HL-60 (cell line): ENCODE data around the gene GAS6.

Experiments used
- DNase-seq, 2 experiments: peaks; one replicate each; pipeline ENCODE4 v3.0.0-alpha.2; 2010 to 2020; ENCODE audit warnings: low read depth in 1 of 2, low spot score in 1 of 2
- H3K27ac ChIP-seq: fragments of 250-450 bp; sonication (Bioruptor Pico); replicated peaks from 2 replicates; pipeline ENCODE4 v1.5.1; 2020; ENCODE audit warnings: mild to moderate bottlenecking, moderate library complexity
- H3K27me3 ChIP-seq: fragments of 250-450 bp; sonication (Bioruptor Pico); 2 replicates; pipeline ENCODE4 v1.5.1; 2021; ENCODE audit warnings: mild to moderate bottlenecking, moderate library complexity; ENCODE audit not compliant: insufficient read depth, poor library complexity, severe bottlenecking
- H3K4me3 ChIP-seq: replicated peaks from 2 replicates; pipeline ENCODE4 v1.5.1; 2011; ENCODE audit warnings: mild to moderate bottlenecking, control low read depth, low read length; ENCODE audit not compliant: insufficient read depth
- CTCF ChIP-seq: IDR thresholded peaks from one replicate; pipeline ENCODE4 v1.5.1; 2011; ENCODE audit warnings: low read length, control low read depth, inconsistent platforms; ENCODE audit not compliant: insufficient read depth
- GABPA ChIP-seq: IDR thresholded peaks from 2 replicates; pipeline ENCODE4 v1.6.1; 2012; ENCODE audit warnings: low read depth
- POLR2AphosphoS5 ChIP-seq: IDR thresholded peaks from 2 replicates; pipeline ENCODE4 v1.6.1; 2012; ENCODE audit warnings: low read depth
- REST ChIP-seq: IDR thresholded peaks from 2 replicates; pipeline ENCODE4 v1.6.1; 2012; ENCODE audit warnings: low read depth; ENCODE audit not compliant: insufficient replicate concordance
- SPI1 ChIP-seq: IDR thresholded peaks from 2 replicates; pipeline ENCODE4 v1.6.1; 2012; ENCODE audit warnings: low read depth, mild to moderate bottlenecking, borderline replicate concordance

GAS6 gene

DNA sequence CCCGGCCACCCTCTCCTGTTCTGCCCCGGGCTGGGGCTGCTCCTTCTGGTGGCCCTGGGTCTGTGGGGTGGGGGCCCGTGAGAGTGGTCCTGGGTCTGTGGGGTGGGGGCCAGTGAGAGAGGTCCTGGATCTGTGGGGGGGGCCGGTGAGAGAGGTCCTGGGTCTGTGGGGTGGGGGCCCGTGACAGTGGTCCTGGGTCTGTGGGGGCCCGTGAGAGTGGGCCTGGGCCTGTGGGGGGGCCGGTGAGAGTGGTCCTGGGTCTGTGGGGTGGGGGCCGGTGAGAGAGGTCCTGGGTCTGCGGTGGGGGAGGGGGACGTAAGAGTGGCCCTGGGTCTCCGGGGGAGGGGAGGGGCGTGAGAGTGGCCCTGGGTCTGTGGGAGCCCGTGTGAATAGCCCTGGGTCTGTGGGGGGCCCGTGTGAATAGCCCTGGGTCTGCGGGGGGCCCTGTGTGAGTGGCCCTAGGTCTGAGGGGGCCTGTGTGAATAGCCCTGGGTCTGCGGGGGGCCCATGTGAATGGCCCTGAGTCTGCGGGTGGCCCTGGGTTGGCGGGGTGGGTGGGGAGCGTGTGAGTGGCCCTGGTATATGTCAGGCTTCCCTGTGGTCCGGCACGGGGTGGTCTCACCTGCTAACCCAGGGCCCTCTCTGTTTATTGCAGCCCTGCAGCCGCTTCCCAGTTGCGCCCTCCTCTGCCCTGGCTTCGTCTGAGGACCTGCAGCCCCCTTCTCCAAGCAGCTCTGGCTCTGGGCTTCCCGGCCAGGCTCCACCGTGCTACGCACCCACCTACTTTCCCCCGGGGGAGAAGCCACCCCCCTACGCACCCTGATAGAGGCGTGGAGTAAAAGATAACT, 52.6 kb downstream of the GAS6 start:
- no peak overlapping the region for H3K27ac ChIP-seq

DNA sequence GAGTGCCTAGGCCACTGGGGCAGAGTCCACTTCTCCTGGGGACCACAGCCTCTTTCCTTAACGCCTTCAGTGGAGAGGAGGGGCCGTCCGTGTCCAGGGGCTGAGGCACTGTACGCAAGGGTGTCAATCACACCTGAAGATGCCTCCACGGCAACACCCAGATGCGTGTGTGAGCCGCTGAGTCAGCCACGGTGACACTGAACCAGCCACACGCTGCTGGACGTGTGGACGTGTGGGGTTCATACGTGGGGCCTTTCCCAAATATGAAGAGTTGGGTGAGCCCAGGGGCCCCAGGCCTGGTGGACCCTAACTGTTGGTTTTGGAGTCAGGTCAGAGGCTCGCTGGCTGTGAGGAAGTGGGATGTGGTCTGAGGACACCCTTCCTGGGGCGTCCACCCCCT, 53.2 kb downstream of the GAS6 start:
- Histone ChIP-seq H3K4me3 (no peak overlapping the region), H3K27me3 (no peaks in the 10 kb centered on the region), H3K27ac (no peak overlapping the region)
- DNase-seq, result no peak
- no peak for TF ChIP-seq POLR2AphosphoS5
- TF ChIP-seq GABPA, result no peak
- TF ChIP-seq REST, result no peak
- no peak for TF ChIP-seq SPI1
- TF ChIP-seq CTCF, result no peak

More for the DNA sequence above, 52.6 kb downstream of the GAS6 start:
- TF ChIP-seq REST, result no peak
- no peak for TF ChIP-seq SPI1
- TF ChIP-seq POLR2AphosphoS5, result no peak
- no peak for TF ChIP-seq CTCF
- no peak for TF ChIP-seq GABPA
- no peak overlapping the region for H3K4me3 ChIP-seq
- H3K27me3 ChIP-seq, result no peaks in the 10 kb centered on the region
- no peak for DNase-seq

GRCh38 chr13:113809934-113810333, 53.9 kb downstream of the GAS6 start:
- H3K27ac ChIP-seq, result no peak overlapping the region
- H3K27me3 ChIP-seq, result no peaks in the 10 kb centered on the region
- H3K4me3 ChIP-seq, result no peak overlapping the region
- TF ChIP-seq POLR2AphosphoS5 (no peak), REST (no peak), CTCF (no peak), GABPA (no peak), SPI1 (no peak)
- no peak for DNase-seq
